Tibial nerve (tissue), 3 donors: Measurements from ENCODE around the gene SPDYE18.
"Not testable (repeated sequence)": the region's sequence is repeated elsewhere in the genome, so short reads cannot be mapped to it uniquely, and the experiment has no call there.

Source experiments
- POLR2A ChIP-seq, 2 donors: fragments of 450-650 bp; IDR thresholded peaks; one replicate each; pipeline ENCODE4 v1.6.1; 2017; ENCODE audit warnings: antibody characterized with exemption in 2 of 2, mild to moderate bottlenecking in 2 of 2, moderate library complexity in 2 of 2
- TF ChIP-seq, protein P1 (sequence below), 5 experiments: fragments of 200-600 bp in 3 of 5; fragments of 450-650 bp in 2 of 5; sonication (generic) in 3 of 5; IDR thresholded peaks; one replicate each; pipeline ENCODE4 v1.5.1; 2016 to 2019; ENCODE audit warnings: antibody characterized with exemption in 5 of 5, mild to moderate bottlenecking in 3 of 5, moderate library complexity in 2 of 5

DNA sequence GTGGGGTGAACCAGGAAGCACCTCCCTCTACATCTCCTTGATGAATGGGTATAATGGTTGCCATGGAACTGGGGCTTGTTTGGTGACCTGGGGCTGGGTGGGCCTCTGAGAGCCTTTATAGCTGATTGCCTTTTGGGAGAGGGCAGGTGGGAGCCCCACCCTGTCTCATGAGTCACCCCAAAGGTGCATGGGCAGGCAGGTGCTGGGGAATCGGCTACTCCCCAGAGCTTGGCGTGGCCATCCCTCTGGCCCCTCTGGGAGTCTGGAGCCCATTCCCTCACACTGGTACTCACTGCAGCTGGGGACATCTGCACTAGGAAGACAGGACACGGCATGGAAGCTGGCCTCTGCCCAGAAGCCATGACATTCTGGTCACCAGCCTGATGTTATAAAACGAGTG is at the start of gene SPDYE18:
- TF ChIP-seq, protein P1, sequence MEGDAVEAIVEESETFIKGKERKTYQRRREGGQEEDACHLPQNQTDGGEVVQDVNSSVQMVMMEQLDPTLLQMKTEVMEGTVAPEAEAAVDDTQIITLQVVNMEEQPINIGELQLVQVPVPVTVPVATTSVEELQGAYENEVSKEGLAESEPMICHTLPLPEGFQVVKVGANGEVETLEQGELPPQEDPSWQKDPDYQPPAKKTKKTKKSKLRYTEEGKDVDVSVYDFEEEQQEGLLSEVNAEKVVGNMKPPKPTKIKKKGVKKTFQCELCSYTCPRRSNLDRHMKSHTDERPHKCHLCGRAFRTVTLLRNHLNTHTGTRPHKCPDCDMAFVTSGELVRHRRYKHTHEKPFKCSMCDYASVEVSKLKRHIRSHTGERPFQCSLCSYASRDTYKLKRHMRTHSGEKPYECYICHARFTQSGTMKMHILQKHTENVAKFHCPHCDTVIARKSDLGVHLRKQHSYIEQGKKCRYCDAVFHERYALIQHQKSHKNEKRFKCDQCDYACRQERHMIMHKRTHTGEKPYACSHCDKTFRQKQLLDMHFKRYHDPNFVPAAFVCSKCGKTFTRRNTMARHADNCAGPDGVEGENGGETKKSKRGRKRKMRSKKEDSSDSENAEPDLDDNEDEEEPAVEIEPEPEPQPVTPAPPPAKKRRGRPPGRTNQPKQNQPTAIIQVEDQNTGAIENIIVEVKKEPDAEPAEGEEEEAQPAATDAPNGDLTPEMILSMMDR (IDR thresholded peaks at IDR 0.05) = not testable (repeated sequence)
- not testable (repeated sequence) for TF ChIP-seq POLR2A (IDR thresholded peaks at IDR 0.05)
